ENCODE data around the gene ITM2C. TPM values are rescaled to one million over a fixed set of nuclear protein-coding genes. Genes with fewer than 3 reads are reported as not detected.

ITM2C gene
- total and polyA plus RNA-seq, 2 of the 8 experiments (the other 6 are each of a cell fraction or from before 2014, with no cell fraction given): 362 to 742 TPM

- TF ChIP-seq CBX8 (IDR thresholded peaks at IDR 0.05; ENCODE audit: borderline replicate concordance, low read depth, low read length) (no peak), NRF1 (IDR thresholded peaks at IDR 0.05; ENCODE audit: low read depth, low read length) (no peak), TAF7 (optimal IDR thresholded peaks at IDR 0.05; ENCODE audit: borderline replicate concordance, low read depth, low read length) (no peak), SIX5 (IDR thresholded peaks at IDR 0.05; ENCODE audit: low read depth, low read length) (no peak), ATF2 (IDR thresholded peaks at IDR 0.05; ENCODE audit: low read length) (no peak)
Measured at GRCh38 chr2:230887342-230887741, 22.6 kb downstream of the ITM2C start (continued).
